OCI-LY1 (cell line): ENCODE data around the gene XIRP2.

Source experiments
- H2AFZ ChIP-seq: fragments of 200-600 bp; sonication (generic), shearing (Covaris generic); 2 replicates; pipeline ENCODE4 v1.6.0; 2014; ENCODE audit warnings: antibody characterized with exemption, mild to moderate bottlenecking, low read length
- H3F3A ChIP-seq: fragments of 200-600 bp; sonication (generic), shearing (Covaris generic); 2 replicates; pipeline ENCODE4 v1.6.0; 2014; ENCODE audit warnings: mild to moderate bottlenecking, antibody characterized with exemption, low read length, moderate library complexity; ENCODE audit not compliant: insufficient read depth
- H3K27ac ChIP-seq: fragments of 200-600 bp; sonication (generic); 2 replicates; pipeline ENCODE4 v1.5.1; 2014; ENCODE audit warnings: low read length, mixed run types, mild to moderate bottlenecking, low read depth; ENCODE audit not compliant: poor library complexity, severe bottlenecking
- H3K27me3 ChIP-seq: fragments of 200-600 bp; sonication (generic); 2 replicates; pipeline ENCODE4 v1.6.0; 2014; ENCODE audit warnings: antibody characterized with exemption, mild to moderate bottlenecking, low read length, moderate library complexity; ENCODE audit not compliant: insufficient read depth
- H3K36me3 ChIP-seq: fragments of 200-600 bp; sonication (generic); 2 replicates; pipeline ENCODE4 v1.6.1; 2014; ENCODE audit warnings: mild to moderate bottlenecking, antibody characterized with exemption, low read length, moderate library complexity, mixed read lengths; ENCODE audit not compliant: insufficient read depth
- H3K4me1 ChIP-seq: fragments of 200-600 bp; sonication (generic); 2 replicates; pipeline ENCODE4 v1.5.1; 2014; ENCODE audit warnings: mild to moderate bottlenecking, low read length, moderate library complexity; ENCODE audit not compliant: insufficient read depth, severe bottlenecking
- H3K4me2 ChIP-seq: fragments of 200-600 bp; sonication (generic), shearing (Covaris generic); 2 replicates; pipeline ENCODE4 v1.6.1; 2014; ENCODE audit warnings: low read length
- H3K4me3 ChIP-seq: fragments of 200-600 bp; sonication (generic); 2 replicates; pipeline ENCODE4 v1.5.1; 2014; ENCODE audit warnings: low read length, low read depth, mild to moderate bottlenecking, mixed read lengths; ENCODE audit not compliant: poor library complexity, severe bottlenecking
- H3K79me2 ChIP-seq: fragments of 200-600 bp; shearing (Covaris generic); 2 replicates; pipeline ENCODE4 v1.6.1; 2016; ENCODE audit warnings: mixed run types, low read length, mixed read lengths; ENCODE audit not compliant: insufficient read depth
- H3K9ac ChIP-seq: fragments of 200-600 bp; sonication (generic), shearing (Covaris generic); 2 replicates; pipeline ENCODE4 v1.6.1; 2014; ENCODE audit warnings: mild to moderate bottlenecking, low read length, mixed read lengths
- H3K9me2 ChIP-seq: fragments of 200-600 bp; sonication (generic), shearing (Covaris generic); 2 replicates; pipeline ENCODE4 v1.6.1; 2014; ENCODE audit warnings: low read depth, mild to moderate bottlenecking, low read length, mixed read lengths
- H3K9me3 ChIP-seq: fragments of 200-600 bp; shearing (Covaris generic); 2 replicates; pipeline ENCODE4 v1.6.1; 2014; ENCODE audit warnings: low read length, mixed read lengths
- H4K20me1 ChIP-seq: fragments of 200-600 bp; sonication (generic), shearing (Covaris generic); 2 replicates; pipeline ENCODE4 v1.6.0; 2016; ENCODE audit warnings: mild to moderate bottlenecking, low read length; ENCODE audit not compliant: insufficient read depth
- EZH2 ChIP-seq: fragments of 200-600 bp; sonication (generic), shearing (Covaris generic); IDR thresholded peaks from 2 replicates; pipeline ENCODE4 v1.8.0; 2017; ENCODE audit warnings: borderline replicate concordance, mixed run types, mild to moderate bottlenecking, antibody characterized with exemption, low read length, moderate library complexity, mixed read lengths
- TF ChIP-seq, protein P1 (sequence below): fragments of 200-600 bp; sonication (generic), shearing (Covaris generic); IDR thresholded peaks from 2 replicates; pipeline ENCODE4 v1.5.1; 2017; ENCODE audit warnings: mild to moderate bottlenecking, antibody characterized with exemption, low read length, moderate library complexity, mixed read lengths

The XIRP2 gene, protein sequence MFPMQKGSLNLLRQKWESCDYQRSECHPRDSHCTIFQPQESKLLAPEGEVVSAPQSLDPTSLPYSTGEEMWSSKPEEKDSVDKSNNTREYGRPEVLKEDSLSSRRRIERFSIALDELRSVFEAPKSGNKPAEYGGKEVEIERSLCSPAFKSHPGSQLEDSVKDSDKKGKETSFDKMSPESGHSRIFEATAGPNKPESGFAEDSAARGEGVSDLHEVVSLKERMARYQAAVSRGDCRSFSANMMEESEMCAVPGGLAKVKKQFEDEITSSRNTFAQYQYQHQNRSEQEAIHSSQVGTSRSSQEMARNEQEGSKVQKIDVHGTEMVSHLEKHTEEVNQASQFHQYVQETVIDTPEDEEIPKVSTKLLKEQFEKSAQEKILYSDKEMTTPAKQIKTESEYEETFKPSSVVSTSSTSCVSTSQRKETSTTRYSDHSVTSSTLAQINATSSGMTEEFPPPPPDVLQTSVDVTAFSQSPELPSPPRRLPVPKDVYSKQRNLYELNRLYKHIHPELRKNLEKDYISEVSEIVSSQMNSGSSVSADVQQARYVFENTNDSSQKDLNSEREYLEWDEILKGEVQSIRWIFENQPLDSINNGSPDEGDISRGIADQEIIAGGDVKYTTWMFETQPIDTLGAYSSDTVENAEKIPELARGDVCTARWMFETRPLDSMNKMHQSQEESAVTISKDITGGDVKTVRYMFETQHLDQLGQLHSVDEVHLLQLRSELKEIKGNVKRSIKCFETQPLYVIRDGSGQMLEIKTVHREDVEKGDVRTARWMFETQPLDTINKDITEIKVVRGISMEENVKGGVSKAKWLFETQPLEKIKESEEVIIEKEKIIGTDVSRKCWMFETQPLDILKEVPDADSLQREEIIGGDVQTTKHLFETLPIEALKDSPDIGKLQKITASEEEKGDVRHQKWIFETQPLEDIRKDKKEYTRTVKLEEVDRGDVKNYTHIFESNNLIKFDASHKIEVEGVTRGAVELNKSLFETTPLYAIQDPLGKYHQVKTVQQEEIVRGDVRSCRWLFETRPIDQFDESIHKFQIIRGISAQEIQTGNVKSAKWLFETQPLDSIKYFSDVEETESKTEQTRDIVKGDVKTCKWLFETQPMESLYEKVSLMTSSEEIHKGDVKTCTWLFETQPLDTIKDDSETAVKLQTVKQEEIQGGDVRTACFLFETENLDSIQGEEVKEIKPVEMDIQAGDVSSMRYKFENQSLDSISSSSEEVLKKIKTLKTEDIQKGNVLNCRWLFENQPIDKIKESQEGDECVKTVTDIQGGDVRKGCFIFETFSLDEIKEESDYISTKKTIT (N-terminal part only)

DNA sequence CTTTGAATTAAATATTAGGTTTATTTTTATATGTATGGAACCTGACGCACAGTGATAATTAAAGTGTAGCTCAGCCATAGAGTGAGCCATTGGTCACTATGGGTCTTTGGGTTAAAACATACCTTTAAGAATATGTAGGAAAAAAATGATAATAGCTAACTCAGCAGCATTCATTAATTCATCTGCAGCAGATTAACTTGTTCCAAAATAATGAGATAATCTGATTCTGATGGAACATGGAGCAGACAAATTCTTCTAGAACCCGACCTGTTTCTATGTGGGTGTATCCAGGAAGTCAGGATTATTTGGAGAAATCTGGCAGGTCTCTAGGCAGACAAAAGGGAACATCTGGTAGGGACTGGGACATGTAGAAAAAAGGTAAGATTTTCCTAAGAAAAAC is at the start of gene XIRP2:
TSS of gene XIRP2 (plus strand) at position 301 of the 400 bp plus-strand sequence. CDS start 15,003 bp downstream, outside the sequence.
- Histone ChIP-seq H2AFZ (no peak within 1 kb of the TSS), H3K9me3 (no peaks in the 10 kb centered on the region), H3K27me3 (no peaks in the 10 kb centered on the region), H3K4me3 (no peak within 1 kb of the TSS), H3K9me2 (no peaks in the 10 kb centered on the region), H3K4me1 (no peaks in the 10 kb centered on the region), H3K27ac (no peak within 1 kb of the TSS), H3K9ac (no peak within 1 kb of the TSS), H3K36me3 (no peaks in the 10 kb centered on the region), H4K20me1 (no peaks in the 10 kb centered on the region), H3F3A (no peaks in the 10 kb centered on the region), H3K79me2 (no peaks in the 10 kb centered on the region), H3K4me2 (no peak within 1 kb of the TSS)
- TF ChIP-seq, protein P1, sequence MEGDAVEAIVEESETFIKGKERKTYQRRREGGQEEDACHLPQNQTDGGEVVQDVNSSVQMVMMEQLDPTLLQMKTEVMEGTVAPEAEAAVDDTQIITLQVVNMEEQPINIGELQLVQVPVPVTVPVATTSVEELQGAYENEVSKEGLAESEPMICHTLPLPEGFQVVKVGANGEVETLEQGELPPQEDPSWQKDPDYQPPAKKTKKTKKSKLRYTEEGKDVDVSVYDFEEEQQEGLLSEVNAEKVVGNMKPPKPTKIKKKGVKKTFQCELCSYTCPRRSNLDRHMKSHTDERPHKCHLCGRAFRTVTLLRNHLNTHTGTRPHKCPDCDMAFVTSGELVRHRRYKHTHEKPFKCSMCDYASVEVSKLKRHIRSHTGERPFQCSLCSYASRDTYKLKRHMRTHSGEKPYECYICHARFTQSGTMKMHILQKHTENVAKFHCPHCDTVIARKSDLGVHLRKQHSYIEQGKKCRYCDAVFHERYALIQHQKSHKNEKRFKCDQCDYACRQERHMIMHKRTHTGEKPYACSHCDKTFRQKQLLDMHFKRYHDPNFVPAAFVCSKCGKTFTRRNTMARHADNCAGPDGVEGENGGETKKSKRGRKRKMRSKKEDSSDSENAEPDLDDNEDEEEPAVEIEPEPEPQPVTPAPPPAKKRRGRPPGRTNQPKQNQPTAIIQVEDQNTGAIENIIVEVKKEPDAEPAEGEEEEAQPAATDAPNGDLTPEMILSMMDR: no peak
- no peak for TF ChIP-seq EZH2

DNA sequence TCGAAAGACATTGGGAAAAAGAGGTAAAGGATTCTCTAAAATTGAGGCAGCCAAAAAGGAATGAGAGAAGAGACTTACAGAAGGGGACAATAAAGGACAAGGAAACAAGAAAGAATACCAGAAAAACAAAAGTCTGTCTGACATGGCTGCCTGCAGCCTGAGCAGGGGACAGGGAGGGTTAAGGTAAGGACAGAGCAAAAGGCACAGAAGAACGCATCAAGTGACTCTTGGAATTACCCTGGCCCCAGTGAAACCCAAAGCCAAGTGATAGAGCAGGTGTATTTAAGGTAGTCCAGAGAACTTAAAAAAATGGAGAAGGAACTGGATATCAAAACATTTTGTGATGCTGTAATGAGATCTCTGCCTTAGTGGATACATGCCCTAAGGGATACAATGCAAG is 47.1 kb upstream of the XIRP2 start:
- H3K9ac ChIP-seq: no peak overlapping the region
- H2AFZ ChIP-seq: no peak overlapping the region
- no peak overlapping the region for H3K4me2 ChIP-seq
- H3K9me2 ChIP-seq: no peaks in the 10 kb centered on the region
- H3K4me3 ChIP-seq: no peak overlapping the region
- no peaks in the 10 kb centered on the region for H3K79me2 ChIP-seq
- TF ChIP-seq, protein P1: no peak
- TF ChIP-seq EZH2: no peak
- no peaks in the 10 kb centered on the region for H3K27me3 ChIP-seq
- no peaks in the 10 kb centered on the region for H3F3A ChIP-seq
- no peaks in the 10 kb centered on the region for H4K20me1 ChIP-seq
- H3K27ac ChIP-seq: no peak overlapping the region
- H3K36me3 ChIP-seq: no peaks in the 10 kb centered on the region
- H3K9me3 ChIP-seq: no peaks in the 10 kb centered on the region
- no peaks in the 10 kb centered on the region for H3K4me1 ChIP-seq

DNA sequence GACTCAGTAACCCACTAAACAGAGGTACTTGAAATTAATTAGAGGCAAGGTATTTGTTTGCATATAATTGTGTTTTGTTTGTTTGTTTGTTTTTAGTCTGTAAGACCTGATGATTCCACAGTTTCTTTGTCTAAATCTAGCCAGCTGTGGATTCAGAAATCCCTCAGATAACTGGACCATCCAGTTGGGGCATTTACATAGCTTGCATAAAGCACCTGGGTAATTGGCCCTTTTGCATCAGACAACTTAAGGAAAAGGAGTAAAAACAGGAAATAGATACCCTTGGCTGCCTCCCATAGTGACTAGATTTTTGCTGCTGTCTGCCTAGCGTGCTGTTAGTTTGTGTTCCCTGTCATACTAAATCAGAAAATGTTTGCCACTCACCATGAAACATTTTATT is 46.6 kb upstream of the XIRP2 start:
- H3K4me2 ChIP-seq: no peak overlapping the region
- H3K4me3 ChIP-seq: no peak overlapping the region
- H3K4me1 ChIP-seq: no peaks in the 10 kb centered on the region
- H3K79me2 ChIP-seq: no peaks in the 10 kb centered on the region
- no peak overlapping the region for H3K27ac ChIP-seq
- H3K36me3 ChIP-seq: no peaks in the 10 kb centered on the region
- H2AFZ ChIP-seq: no peak overlapping the region
- TF ChIP-seq, protein P1: no peak
- no peak for TF ChIP-seq EZH2
- H4K20me1 ChIP-seq: no peaks in the 10 kb centered on the region
- no peaks in the 10 kb centered on the region for H3K9me2 ChIP-seq
- H3F3A ChIP-seq: no peaks in the 10 kb centered on the region
- H3K9ac ChIP-seq: no peak overlapping the region
- H3K9me3 ChIP-seq: no peaks in the 10 kb centered on the region
- H3K27me3 ChIP-seq: no peaks in the 10 kb centered on the region
